ENCODE results near the gene MRGPRF.

Gene MRGPRF

DNA sequence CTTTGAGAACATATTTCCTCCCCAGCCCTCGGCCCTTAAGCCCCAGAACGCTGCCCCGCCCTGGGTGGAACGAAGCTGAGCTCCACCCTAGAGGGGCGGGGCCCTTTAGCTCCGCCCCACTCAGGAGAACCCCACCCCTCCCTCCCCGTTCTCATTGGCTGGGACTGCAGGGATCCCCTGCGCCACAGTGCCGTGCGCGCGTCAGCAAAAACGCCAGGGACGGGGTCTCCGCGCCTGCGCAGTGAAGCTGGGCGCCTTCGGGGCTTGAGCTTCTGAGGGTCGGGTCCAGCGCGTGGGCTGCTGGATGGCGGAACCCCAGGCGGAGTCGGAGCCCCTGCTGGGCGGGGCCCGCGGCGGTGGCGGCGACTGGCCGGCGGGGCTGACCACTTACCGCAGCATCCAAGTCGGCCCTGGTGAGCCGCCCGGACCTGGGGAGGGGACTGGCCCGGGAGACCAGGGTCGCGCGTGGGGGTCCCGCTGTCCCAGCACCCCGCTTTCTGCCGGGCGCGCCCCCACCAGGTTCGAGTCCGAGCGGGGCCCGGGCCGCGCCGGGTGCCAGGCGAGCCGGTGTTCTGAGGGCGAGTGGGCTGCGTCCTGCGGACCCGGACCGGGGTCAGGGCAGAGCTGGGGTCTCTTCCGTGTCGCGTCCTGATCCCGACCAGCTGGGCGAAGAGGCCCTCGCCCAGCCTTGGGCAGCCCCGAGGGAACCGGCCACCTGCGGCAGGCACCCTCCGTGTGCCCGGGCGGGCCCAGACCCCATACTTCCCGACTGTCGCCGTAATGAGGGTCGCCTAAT, 35.8 kb upstream of the MRGPRF start, which contains the start of gene TPCN2:
TSS of gene TPCN2 (plus strand) at position 239 of the 796 bp plus-strand sequence. CDS start at position 305, 66 bp downstream.
- Histone ChIP-seq H3K27me3 (ENCODE audit: low read depth, low read length) (peaks cover 9% of the 10 kb centered on the region; the same call in 1 of the 2 replicates), H3K9ac (ENCODE audit: low read length) (peak within 1 kb of the TSS; percentile 84), H3K27ac (ENCODE audit: low read length) (peak within 1 kb of the TSS; percentile 10), H3K79me2 (ENCODE audit: low read length) (peaks cover 47% of the 10 kb centered on the region), H3K36me3 (replicated peaks; ENCODE audit: low read depth, low read length) (peaks cover 5% of the 10 kb centered on the region), H4K20me1 (ENCODE audit: insufficient read depth, low read length) (peaks cover 24% of the 10 kb centered on the region), H3K4me1 (ENCODE audit: low read length) (peaks cover 10% of the 10 kb centered on the region), H3K4me3 (ENCODE audit: low read length) (peak within 1 kb of the TSS; percentile 77), H3K9me3 (ENCODE audit: insufficient read depth, low read length) (no peaks in the 10 kb centered on the region), H2AFZ (ENCODE audit: low read depth, low read length) (peak within 1 kb of the TSS; percentile 98), H3K4me2 (ENCODE audit: low read length) (peak within 1 kb of the TSS; percentile 79)
- no peak for TF ChIP-seq EZH2phosphoT487 (IDR thresholded peaks at IDR 0.05; ENCODE audit: low read depth)
- TF ChIP-seq, protein P1, sequence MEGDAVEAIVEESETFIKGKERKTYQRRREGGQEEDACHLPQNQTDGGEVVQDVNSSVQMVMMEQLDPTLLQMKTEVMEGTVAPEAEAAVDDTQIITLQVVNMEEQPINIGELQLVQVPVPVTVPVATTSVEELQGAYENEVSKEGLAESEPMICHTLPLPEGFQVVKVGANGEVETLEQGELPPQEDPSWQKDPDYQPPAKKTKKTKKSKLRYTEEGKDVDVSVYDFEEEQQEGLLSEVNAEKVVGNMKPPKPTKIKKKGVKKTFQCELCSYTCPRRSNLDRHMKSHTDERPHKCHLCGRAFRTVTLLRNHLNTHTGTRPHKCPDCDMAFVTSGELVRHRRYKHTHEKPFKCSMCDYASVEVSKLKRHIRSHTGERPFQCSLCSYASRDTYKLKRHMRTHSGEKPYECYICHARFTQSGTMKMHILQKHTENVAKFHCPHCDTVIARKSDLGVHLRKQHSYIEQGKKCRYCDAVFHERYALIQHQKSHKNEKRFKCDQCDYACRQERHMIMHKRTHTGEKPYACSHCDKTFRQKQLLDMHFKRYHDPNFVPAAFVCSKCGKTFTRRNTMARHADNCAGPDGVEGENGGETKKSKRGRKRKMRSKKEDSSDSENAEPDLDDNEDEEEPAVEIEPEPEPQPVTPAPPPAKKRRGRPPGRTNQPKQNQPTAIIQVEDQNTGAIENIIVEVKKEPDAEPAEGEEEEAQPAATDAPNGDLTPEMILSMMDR (IDR thresholded peaks at IDR 0.05; ENCODE audit: low read depth, low read length) = no peak

DNA sequence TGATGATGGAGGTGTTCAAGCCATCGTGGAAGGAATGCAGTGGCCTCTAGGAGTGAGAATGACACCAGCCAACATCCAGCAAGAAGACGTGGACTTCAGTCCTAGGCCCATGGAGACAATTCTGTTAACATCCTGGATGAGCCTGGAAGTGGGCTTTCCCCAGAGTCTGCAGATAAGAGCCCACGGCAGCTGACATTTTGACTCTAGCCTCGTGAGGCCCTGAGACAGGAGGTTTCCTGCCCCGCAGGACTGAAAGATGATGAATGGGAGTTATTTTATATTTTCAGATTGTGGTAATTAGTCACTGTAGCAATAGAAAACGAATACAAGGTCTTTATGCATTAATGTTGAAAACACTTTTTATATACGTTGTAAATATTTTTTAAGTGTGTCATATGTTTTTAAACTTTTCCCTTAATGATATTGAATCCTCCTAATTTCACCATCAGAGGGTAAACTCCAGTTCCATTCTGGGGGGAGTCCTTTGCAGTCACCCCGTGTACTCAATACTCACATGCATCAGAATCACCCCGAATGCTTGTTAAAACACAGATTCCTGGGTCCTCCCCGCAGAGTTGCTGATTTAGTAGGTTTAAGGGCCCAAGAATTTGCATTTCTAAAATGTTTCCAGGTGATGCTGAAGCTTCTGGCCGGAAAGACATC, 35.1 kb upstream of the MRGPRF start:
- peak overlapping the region; percentile 77 for H3K4me3 ChIP-seq (ENCODE audit: low read length)
- peaks cover 4% of the 10 kb centered on the region for H3K36me3 ChIP-seq (replicated peaks; ENCODE audit: low read depth, low read length)
- TF ChIP-seq EZH2phosphoT487 (IDR thresholded peaks at IDR 0.05; ENCODE audit: low read depth) = no peak
- TF ChIP-seq, protein P1 (IDR thresholded peaks at IDR 0.05; ENCODE audit: low read depth, low read length) = no peak
- H3K27ac ChIP-seq (ENCODE audit: low read length) = no peak overlapping the region
- H3K27me3 ChIP-seq (ENCODE audit: low read depth, low read length) = peaks cover 13% of the 10 kb centered on the region
- peak overlapping the region; percentile 98 for H2AFZ ChIP-seq (ENCODE audit: low read depth, low read length)
- H3K79me2 ChIP-seq (ENCODE audit: low read length) = peaks cover 40% of the 10 kb centered on the region
- H3K9ac ChIP-seq (ENCODE audit: low read length) = peak overlapping the region; percentile 33
- H3K9me3 ChIP-seq (ENCODE audit: insufficient read depth, low read length) = no peaks in the 10 kb centered on the region
- peak overlapping the region; percentile 76 for H3K4me2 ChIP-seq (ENCODE audit: low read length)
- H4K20me1 ChIP-seq (ENCODE audit: insufficient read depth, low read length) = peaks cover 21% of the 10 kb centered on the region
- H3K4me1 ChIP-seq (ENCODE audit: low read length) = peaks cover 10% of the 10 kb centered on the region

DNA sequence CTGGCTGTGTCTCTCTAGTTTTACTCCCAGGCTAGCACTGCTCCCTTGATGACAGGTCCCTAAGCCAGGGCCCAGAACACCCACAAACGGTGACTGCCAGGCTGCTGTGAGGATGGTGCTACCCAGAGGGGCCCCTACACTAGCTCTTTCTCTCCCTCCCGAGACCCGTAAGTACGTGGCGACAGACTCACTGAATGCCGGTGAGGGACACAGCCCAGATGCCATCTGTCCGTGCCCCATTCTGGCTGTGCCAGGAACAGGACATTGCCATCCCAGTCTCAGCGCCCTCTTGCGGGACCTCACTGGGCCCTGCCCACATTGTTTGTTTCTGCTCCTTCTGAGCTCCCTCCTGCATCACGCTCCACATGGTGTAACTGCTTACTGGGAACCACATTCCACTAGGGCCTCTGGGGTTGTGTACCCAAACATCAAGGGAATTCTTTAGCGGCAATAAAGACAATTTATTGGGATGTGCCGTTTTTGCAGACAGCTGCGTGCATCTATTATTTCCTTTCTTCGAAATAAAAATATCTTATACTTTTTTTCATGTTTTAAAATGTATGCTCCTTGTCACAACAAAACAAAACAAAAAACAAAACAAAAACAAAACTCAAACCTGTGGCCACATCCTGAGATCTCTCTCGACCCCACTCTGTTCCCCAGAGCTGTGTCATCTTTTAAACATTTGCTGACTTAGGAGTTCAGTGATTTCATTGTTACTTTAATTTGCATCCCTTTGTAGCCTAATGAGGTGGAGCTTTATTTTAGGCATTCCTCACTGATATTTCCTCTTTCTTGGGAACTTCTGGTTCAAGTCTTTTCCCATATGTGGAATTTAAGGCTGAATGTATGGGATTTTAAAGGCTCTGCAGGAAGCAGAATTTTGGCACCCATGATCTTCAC, 31.3 kb upstream of the MRGPRF start:
- Histone ChIP-seq H3K79me2 (ENCODE audit: low read length) (peaks cover 5% of the 10 kb centered on the region), H3K4me3 (ENCODE audit: low read length) (no peak overlapping the region), H4K20me1 (ENCODE audit: insufficient read depth, low read length) (no peaks in the 10 kb centered on the region), H3K9ac (ENCODE audit: low read length) (no peak overlapping the region), H3K27me3 (ENCODE audit: low read depth, low read length) (peaks cover 13% of the 10 kb centered on the region), H3K4me2 (ENCODE audit: low read length) (no peak overlapping the region; the same call in 1 of the 2 replicates), H3K27ac (ENCODE audit: low read length) (no peak overlapping the region), H3K9me3 (ENCODE audit: insufficient read depth, low read length) (no peaks in the 10 kb centered on the region), H3K4me1 (ENCODE audit: low read length) (peaks cover 4% of the 10 kb centered on the region; the same call in 1 of the 2 replicates), H2AFZ (ENCODE audit: low read depth, low read length) (no peak overlapping the region), H3K36me3 (replicated peaks; ENCODE audit: low read depth, low read length) (no peaks in the 10 kb centered on the region)
- TF ChIP-seq, protein P1 (IDR thresholded peaks at IDR 0.05; ENCODE audit: low read depth, low read length) = peak; percentile 69
- TF ChIP-seq EZH2phosphoT487 (IDR thresholded peaks at IDR 0.05; ENCODE audit: low read depth) = no peak

Data from OCI-LY3 (cell line).